HepG2 (cell line): Measurements from ENCODE around the gene POMT2. TPM values are rescaled to one million over a fixed set of nuclear protein-coding genes. Genes with fewer than 3 reads are reported as not detected.

Source experiments
- ATAC-seq: fragments of 200-7000 bp; cut with Tn5 transposase; 3 replicates; pipeline ENCODE4 v1.9.1; 2020; ENCODE audit warnings: mild to moderate bottlenecking, moderate library complexity
- BruUV-seq: library from RNA; stranded (reverse); fragments of 400-500 nt; replicated peaks from 2 replicates; lab custom pipeline; 2021; lab: Mats Ljungman, UMichigan
- CTCF ChIA-PET: fragments of 300-600 bp; formaldehyde crosslinking; extraction: SDS; loops from one replicate; lab custom pipeline; 2021; ENCODE audit warnings: low total read pairs, inconsistent platforms, low intra/inter-chr PET ratio; lab: Yijun Ruan, JAX
- POLR2A ChIA-PET: fragments of 350-600 bp; sonication (Branson Sonifier 250); formaldehyde crosslinking; loops from one replicate; lab custom pipeline; 2020; ENCODE audit warnings: antibody characterized with exemption, inconsistent platforms; lab: Yijun Ruan, JAX
- DNase-seq: peaks from one replicate; pipeline ENCODE4 v3.0.0-alpha.2; 2015; ENCODE audit warnings: low spot score
- FAIRE-seq: peaks from 3 replicates; lab custom pipeline; 2011; peaks lifted over from hg19 to GRCh38; lab: Jason Lieb, UNC
- H2AFZ ChIP-seq: one replicate; pipeline ENCODE4 v1.6.1; 2011; ENCODE audit warnings: low read length, inconsistent platforms
- H3K27ac ChIP-seq: fragments of 300-600 bp; 3 replicates; pipeline ENCODE4 v1.8.0; 2011; ENCODE audit warnings: mixed run types, mild to moderate bottlenecking, mixed read lengths, low read length, inconsistent platforms; ENCODE audit not compliant: insufficient read depth; ENCODE audit errors: extremely low read length
- H3K27me3 ChIP-seq, 2 experiments: fragments of 200-600 bp in 1 of 2; 2 replicates in 1 of 2; 3 replicates in 1 of 2; pipeline versions ENCODE4 v1.6.0 to v1.8.0; 2011; ENCODE audit warnings: low read length in 2 of 2, mild to moderate bottlenecking in 2 of 2, moderate library complexity in 2 of 2, inconsistent platforms in 1 of 2; ENCODE audit not compliant: insufficient read depth in 2 of 2, control insufficient read depth in 1 of 2
- H3K36me3 ChIP-seq, 2 experiments: fragments of 200-600 bp in 1 of 2; replicated peaks in 1 of 2; 2 replicates in 1 of 2; 3 replicates in 1 of 2; pipeline versions ENCODE4 v1.5.1 to v1.8.0; 2011; ENCODE audit warnings: low read length in 2 of 2, inconsistent platforms in 1 of 2; ENCODE audit not compliant: insufficient read depth in 2 of 2, control insufficient read depth in 1 of 2
- H3K4me1 ChIP-seq: 2 replicates; pipeline ENCODE4 v1.5.1; 2012; ENCODE audit warnings: low read length, inconsistent platforms; ENCODE audit not compliant: insufficient read depth
- H3K4me2 ChIP-seq: 2 replicates; pipeline ENCODE4 v1.6.0; 2011; ENCODE audit warnings: low read depth, low read length, inconsistent platforms
- H3K4me3 ChIP-seq, 3 experiments: fragments of 200-600 bp in 1 of 3; sonication (generic), shearing (Covaris generic) in 1 of 3; replicated peaks in 1 of 3; 2 replicates each; pipeline ENCODE4 v1.5.1; 2011 to 2016; ENCODE audit warnings: low read length in 3 of 3, inconsistent platforms in 2 of 3, low read depth in 2 of 3, mild to moderate bottlenecking in 2 of 3, control low read depth in 1 of 3, mixed read lengths in 1 of 3; ENCODE audit not compliant: insufficient read depth in 1 of 3
- H3K79me2 ChIP-seq: one replicate; pipeline ENCODE4 v1.6.1; 2011; ENCODE audit warnings: low read length, inconsistent platforms; ENCODE audit not compliant: insufficient read depth
- H3K9ac ChIP-seq: 2 replicates; pipeline ENCODE4 v1.6.0; 2011; ENCODE audit warnings: mild to moderate bottlenecking, low read depth, low read length, inconsistent platforms; ENCODE audit not compliant: insufficient read depth
- H3K9me3 ChIP-seq: 2 replicates; pipeline ENCODE4 v1.5.1; 2012; ENCODE audit warnings: mild to moderate bottlenecking, low read length
- H4K20me1 ChIP-seq: 2 replicates; pipeline ENCODE4 v1.6.0; 2011; ENCODE audit warnings: inconsistent platforms, mild to moderate bottlenecking, low read length, moderate library complexity; ENCODE audit not compliant: insufficient read depth
- EP300 ChIP-seq, 3 experiments: sonication (generic) in 1 of 3; formaldehyde crosslinking in 1 of 3; IDR thresholded peaks; 2 replicates each; pipeline versions ENCODE4 v1.5.1 to v1.6.1; 2011 to 2020; ENCODE audit warnings: low read depth in 2 of 3, low read length in 2 of 3, borderline replicate concordance in 1 of 3, improper control_type of control experiment in 1 of 3, mild to moderate bottlenecking in 1 of 3, missing genetic modification reagents in 1 of 3, moderate library complexity in 1 of 3
- FOXA3 ChIP-seq: IDR thresholded peaks from 2 replicates; pipeline ENCODE4 v1.6.1; 2016; ENCODE audit warnings: missing genetic modification reagents, missing compliant biosample characterization
- HMG20A ChIP-seq: IDR thresholded peaks from 2 replicates; pipeline ENCODE4 v1.6.1; 2016; ENCODE audit warnings: borderline replicate concordance
- HNF4A ChIP-seq: sonication (generic); formaldehyde crosslinking; IDR thresholded peaks from 2 replicates; pipeline ENCODE4 v1.4.0; 2020; ENCODE audit warnings: missing genetic modification reagents
- JUN ChIP-seq: sonication (generic); formaldehyde crosslinking; IDR thresholded peaks from 2 replicates; pipeline ENCODE4 v1.4.0; 2020; ENCODE audit warnings: mild to moderate bottlenecking, missing genetic modification reagents
- KDM3A ChIP-seq: IDR thresholded peaks from 2 replicates; pipeline ENCODE4 v1.6.1; 2018; ENCODE audit warnings: low read depth, missing compliant biosample characterization
- MEIS2 ChIP-seq: sonication (generic); formaldehyde crosslinking; IDR thresholded peaks from 2 replicates; pipeline ENCODE4 v1.9.0; 2021; ENCODE audit warnings: mild to moderate bottlenecking, missing genetic modification reagents
- NCOA2 ChIP-seq: sonication (generic); formaldehyde crosslinking; IDR thresholded peaks from 2 replicates; pipeline ENCODE4 v1.8.0; 2022; ENCODE audit warnings: inconsistent platforms
- NCOR1 ChIP-seq: fragments of 200-600 bp; sonication (generic); IDR thresholded peaks from 2 replicates; pipeline ENCODE4 v1.7.0; 2017; ENCODE audit warnings: antibody characterized with exemption, low read length, borderline replicate concordance
- RARA ChIP-seq: IDR thresholded peaks from 2 replicates; pipeline ENCODE4 v1.6.1; 2016; ENCODE audit warnings: missing genetic modification reagents, missing compliant biosample characterization
- REXO4 ChIP-seq: sonication (generic); formaldehyde crosslinking; IDR thresholded peaks from 2 replicates; pipeline ENCODE4 v1.8.0; 2022; ENCODE audit warnings: missing genetic modification reagents, mild to moderate bottlenecking, borderline replicate concordance
- ZBTB3 ChIP-seq: sonication (generic); formaldehyde crosslinking; IDR thresholded peaks from 2 replicates; pipeline ENCODE4 v1.4.0; 2020; ENCODE audit warnings: low read depth, mild to moderate bottlenecking, moderate library complexity, missing genetic modification reagents, borderline replicate concordance
- ZNF251 ChIP-seq: sonication (generic); formaldehyde crosslinking; IDR thresholded peaks from 2 replicates; pipeline ENCODE4 v1.9.0; 2021; ENCODE audit warnings: mild to moderate bottlenecking, missing genetic modification reagents
- ZNF33A ChIP-seq: sonication (generic); formaldehyde crosslinking; IDR thresholded peaks from 2 replicates; pipeline ENCODE4 v1.5.1; 2020; ENCODE audit warnings: missing genetic modification reagents, mild to moderate bottlenecking, moderate library complexity, borderline replicate concordance
- ZNF33B ChIP-seq: sonication (generic); formaldehyde crosslinking; IDR thresholded peaks from 2 replicates; pipeline ENCODE4 v1.5.1; 2020; ENCODE audit warnings: mild to moderate bottlenecking, missing genetic modification reagents
- ZNF557 ChIP-seq: sonication (generic); formaldehyde crosslinking; IDR thresholded peaks from 2 replicates; pipeline ENCODE4 v1.4.0; 2020; ENCODE audit warnings: missing genetic modification reagents
- ZNF644 ChIP-seq: IDR thresholded peaks from 2 replicates; pipeline ENCODE4 v1.6.1; 2016; ENCODE audit warnings: low read depth
- ZNF674 ChIP-seq: sonication (generic); formaldehyde crosslinking; IDR thresholded peaks from 2 replicates; pipeline ENCODE4 v1.5.0; 2020; ENCODE audit warnings: low read depth, mild to moderate bottlenecking, missing genetic modification reagents
- WGBS: methylation state at CpG from one replicate; pipeline ENCODE4 v1.1.6; 2017; ENCODE audit warnings: low lambda C conversion rate; 5-methylcytosine and 5-hydroxymethylcytosine counted together
- in situ Hi-C: cut with HindIII; loops from 2 replicates; pipeline ENCODE4 v1.10.0; 2017; ENCODE audit warnings: low pct_unique_long_range_greater_than_20kb; ENCODE audit not compliant: extremely low pct_ligation_motif_present
- intact Hi-C: fragments of 100-400 bp; cut with micrococcal nuclease; formaldehyde crosslinking; loops from one replicate; pipeline ENCODE4 v1.10.0; 2022; ENCODE audit not compliant: unreplicated experiment
- polyA plus RNA-seq, 8 experiments: library from polyadenylated mRNA; depleted of rRNA in 3 of 8; stranded (reverse) in 7 of 8; unstranded in 1 of 8; fragments of >200 nt; fragmentation: Illumina TruSeq in 4 of 8; extraction: Trizol in 4 of 8; gene quantifications; 2 replicates each; pipeline versions ENCODE4 v1.2.1 to v1.2.3, GENCODE V29; 2011 to 2016; ENCODE audit warnings: low read depth in 4 of 8, missing spikeins in 1 of 8, mixed read lengths in 1 of 8; ENCODE audit not compliant: insufficient read depth in 1 of 8
- total RNA-seq, 5 experiments: library from RNA; depleted of rRNA; stranded (reverse); fragments of >200 nt; fragmentation: Illumina TruSeq; extraction: Trizol; gene quantifications; 2 replicates each; pipeline ENCODE4 v1.2.3, GENCODE V29; 2016; ENCODE audit warnings: low read depth in 1 of 5
- TF ChIP-seq, protein P1 (sequence below): sonication (generic); IDR thresholded peaks from 2 replicates; pipeline ENCODE4 v1.6.1; 2016; ENCODE audit warnings: low read depth, borderline replicate concordance

The POMT2 gene
- total and polyA plus RNA-seq, 2 of the 13 experiments (the other 11 are each of a cell fraction or from before 2014, with no cell fraction given) = 15.3 to 15.9 TPM

GRCh38 chr14:77355811-77356210 lies 35.1 kb upstream of the POMT2 start:
- Histone ChIP-seq H3K9me3 (no peaks in the 10 kb centered on the region), H3K4me3 (no peak overlapping the region), H3K36me3 (no peaks in the 10 kb centered on the region), H3K4me2 (no peak overlapping the region), H3K9ac (no peak overlapping the region), H3K4me1 (peaks cover 23% of the 10 kb centered on the region), H3K27me3 (no peaks in the 10 kb centered on the region), H3K79me2 (no peaks in the 10 kb centered on the region), H2AFZ (no peak overlapping the region), H3K27ac (no peak overlapping the region), H4K20me1 (no peaks in the 10 kb centered on the region)
- intact Hi-C loops = no loop called here
- no TSS peak for BruUV-seq
- in situ Hi-C loops = no loop called here
- WGBS = 97% methylated on average over 4 of the region's 4 CpGs
- POLR2A ChIA-PET = interaction anchor here (0.6 kb wide), 1 partner anchor 11 kb away, joined by 3 read pairs; no protein-coding TSS in a partner anchor
- ATAC-seq = no peak
- CTCF ChIA-PET = no interaction called here
- DNase-seq = no peak
- no peak for TF ChIP-seq ZNF674 (CRISPR knock-in tag)
- TF ChIP-seq JUN (CRISPR knock-in tag) = no peak
- TF ChIP-seq ZNF33B = no peak
- FAIRE-seq = no peak

GRCh38 chr14:77353469-77354141 lies 32.9 kb upstream of the POMT2 start:
- no peaks in the 10 kb centered on the region for H3K79me2 ChIP-seq
- intact Hi-C loops (no loop called here), in situ Hi-C loops (no loop called here)
- ATAC-seq (peak; percentile 99), DNase-seq (peak; percentile 84), FAIRE-seq (peak; percentile 82)
- ChIA-PET POLR2A (interaction anchor here (0.5 to 1.8 kb wide), 4 partner anchors 23 to 386 kb away, joined by 3 to 5 read pairs (median 3); partner anchors contain the start of genes GSTZ1, POMT2, SAMD15 and TMED8), CTCF (no interaction called here)
- no peaks in the 10 kb centered on the region for H3K9me3 ChIP-seq
- peak overlapping the region; percentile 52 for H3K4me2 ChIP-seq
- BruUV-seq = no TSS peak
- no peak overlapping the region for H2AFZ ChIP-seq
- H4K20me1 ChIP-seq = no peaks in the 10 kb centered on the region
- H3K27me3 ChIP-seq = no peaks in the 10 kb centered on the region
- H3K36me3 ChIP-seq = 0 out of 5 replicates have a peak, but pooled peaks cover 0 to 1% of the 10 kb centered on the region in 2 experiments
- no peak overlapping the region for H3K9ac ChIP-seq
- WGBS = 50% methylated on average over 5 of the region's 5 CpGs
- H3K27ac ChIP-seq = peak overlapping the region; percentile 51
- peaks cover 23% of the 10 kb centered on the region for H3K4me1 ChIP-seq
- no peak overlapping the region; a peak in 1 of 6 replicates for H3K4me3 ChIP-seq
- TF ChIP-seq NCOA2 (CRISPR knock-in tag) = peak; percentile 62
- TF ChIP-seq ZNF557 = 0 out of 2 replicates have a peak, but pooled peaks have one; percentile 55
- TF ChIP-seq MEIS2 (CRISPR knock-in tag) = peak; percentile 80; the same call in 1 of the 2 replicates
- TF ChIP-seq ZNF644 (CRISPR knock-in tag) = peak; percentile 39; the same call in 1 of the 2 replicates
- TF ChIP-seq KDM3A = no peak
- TF ChIP-seq HNF4A (CRISPR knock-in tag) = peak; percentile 58
- peak; percentile 68 for TF ChIP-seq RARA
- TF ChIP-seq HMG20A (CRISPR knock-in tag) = peak; percentile 57; the same call in 1 of the 2 replicates
- no peak for TF ChIP-seq REXO4
- no peak for TF ChIP-seq ZNF33A (CRISPR knock-in tag)
- TF ChIP-seq ZBTB3 = no peak
- TF ChIP-seq FOXA3 (CRISPR knock-in tag) = peak; percentile 71
- no peak for TF ChIP-seq ZNF251 (CRISPR knock-in tag)
- 0 out of 2 replicates have a peak, but pooled peaks have one; percentile 30 for TF ChIP-seq NCOR1
- TF ChIP-seq, protein P1, sequence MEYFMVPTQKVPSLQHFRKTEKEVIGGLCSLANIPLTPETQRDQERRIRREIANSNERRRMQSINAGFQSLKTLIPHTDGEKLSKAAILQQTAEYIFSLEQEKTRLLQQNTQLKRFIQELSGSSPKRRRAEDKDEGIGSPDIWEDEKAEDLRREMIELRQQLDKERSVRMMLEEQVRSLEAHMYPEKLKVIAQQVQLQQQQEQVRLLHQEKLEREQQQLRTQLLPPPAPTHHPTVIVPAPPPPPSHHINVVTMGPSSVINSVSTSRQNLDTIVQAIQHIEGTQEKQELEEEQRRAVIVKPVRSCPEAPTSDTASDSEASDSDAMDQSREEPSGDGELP = peak; percentile 83
- TF ChIP-seq EP300 (IDR thresholded peaks at IDR 0.05; ENCODE audit: low read depth in 2 of 2, low read length in 2 of 2) = peak in 1 of 2 experiments; percentile 38; a peak in 1 of 4 replicates
- TF ChIP-seq EP300 (CRISPR knock-in tag; IDR thresholded peaks at IDR 0.05; ENCODE audit: borderline replicate concordance) = no peak
